ENCODE measurements around the gene FAM3C. TPM values are rescaled to one million over a fixed set of nuclear protein-coding genes. Genes with fewer than 3 reads are reported as not detected.

FAM3C gene
- total RNA-seq, 4 donors from 2014 or later, result 27.4 to 48.1 (median 31.8) TPM

- no peak overlapping the region for H3K27ac ChIP-seq
- H3K36me3 ChIP-seq, result peaks cover 0 to 80% of the 10 kb centered on the region in 2 donors
- TF ChIP-seq POLR2AphosphoS5 (IDR thresholded peaks at IDR 0.05) (no peak), EP300 (IDR thresholded peaks at IDR 0.05) (no peak), CTCF (IDR thresholded peaks at IDR 0.05) (no peak), POLR2A (IDR thresholded peaks at IDR 0.05) (no peak)
- no peak for ATAC-seq
- WGBS, 2 donors (ENCODE audit: low coverage in 1 of 2), result 77 to 83% methylated on average over 2 of the region's 2 CpGs
- H3K4me1 ChIP-seq, result no peaks in the 10 kb centered on the region
- no peak overlapping the region for H3K4me3 ChIP-seq
- H3K9me3 ChIP-seq, result no peaks in the 10 kb centered on the region
- no peaks in the 10 kb centered on the region for H3K27me3 ChIP-seq
Measured at GRCh38 chr7:121355574-121355973, 40.5 kb downstream of the FAM3C start.

- ATAC-seq, result no peak
- Histone ChIP-seq H3K27me3 (no peaks in the 10 kb centered on the region), H3K9me3 (no peaks in the 10 kb centered on the region), H3K36me3 (peaks cover 0 to 64% of the 10 kb centered on the region in 2 donors), H3K4me1 (no peaks in the 10 kb centered on the region), H3K27ac (no peak overlapping the region), H3K4me3 (no peak overlapping the region)
- no peak for TF ChIP-seq POLR2AphosphoS5 (IDR thresholded peaks at IDR 0.05)
- no peak for TF ChIP-seq EP300 (IDR thresholded peaks at IDR 0.05)
- no peak for TF ChIP-seq POLR2A (IDR thresholded peaks at IDR 0.05)
- no peak for TF ChIP-seq CTCF (IDR thresholded peaks at IDR 0.05)
- WGBS, 2 donors (ENCODE audit: low coverage in 1 of 2), result 36 to 86% methylated on average over 2 to 3 of the region's 3 CpGs
Measured at GRCh38 chr7:121352323-121352722, 43.8 kb downstream of the FAM3C start.

GRCh38 chr7:121351682-121352081 lies 44.4 kb downstream of the FAM3C start:
- TF ChIP-seq EP300 (IDR thresholded peaks at IDR 0.05), result no peak
- no peak for TF ChIP-seq POLR2AphosphoS5 (IDR thresholded peaks at IDR 0.05)
- no peak for TF ChIP-seq CTCF (IDR thresholded peaks at IDR 0.05)
- no peak for TF ChIP-seq POLR2A (IDR thresholded peaks at IDR 0.05)
- no peak for ATAC-seq
- Histone ChIP-seq H3K27ac (no peak overlapping the region), H3K27me3 (no peaks in the 10 kb centered on the region), H3K4me1 (no peaks in the 10 kb centered on the region), H3K36me3 (peaks cover 0 to 64% of the 10 kb centered on the region in 2 donors), H3K9me3 (no peaks in the 10 kb centered on the region), H3K4me3 (no peak overlapping the region)

- no peaks in the 10 kb centered on the region for H3K27me3 ChIP-seq
- no peak overlapping the region for H3K4me3 ChIP-seq
- peaks cover 0 to 20% of the 10 kb centered on the region in 2 donors for H3K36me3 ChIP-seq
- WGBS, 2 donors (ENCODE audit: low coverage in 1 of 2), result 77 to 88% methylated on average over 1 of the region's 1 CpG
- H3K9me3 ChIP-seq, result no peaks in the 10 kb centered on the region
- H3K4me1 ChIP-seq, result peaks cover 0 to 3% (median 0%) of the 10 kb centered on the region in 3 donors
- no peak for ATAC-seq
- H3K27ac ChIP-seq, result no peak overlapping the region
- TF ChIP-seq EP300 (IDR thresholded peaks at IDR 0.05), result no peak
- TF ChIP-seq POLR2A (IDR thresholded peaks at IDR 0.05), result no peak
- no peak for TF ChIP-seq CTCF (IDR thresholded peaks at IDR 0.05)
- no peak for TF ChIP-seq POLR2AphosphoS5 (IDR thresholded peaks at IDR 0.05)
Measured at GRCh38 chr7:121344497-121344896, 51.6 kb downstream of the FAM3C start.

GRCh38 chr7:121344093-121344492 lies 52.0 kb downstream of the FAM3C start:
- Histone ChIP-seq H3K4me3 (no peak overlapping the region), H3K27me3 (no peaks in the 10 kb centered on the region), H3K36me3 (peaks cover 0 to 20% of the 10 kb centered on the region in 2 donors), H3K9me3 (no peaks in the 10 kb centered on the region), H3K27ac (no peak overlapping the region), H3K4me1 (peaks cover 0 to 3% (median 0%) of the 10 kb centered on the region in 3 donors)
- TF ChIP-seq EP300 (IDR thresholded peaks at IDR 0.05), result no peak
- TF ChIP-seq CTCF (IDR thresholded peaks at IDR 0.05), result no peak
- TF ChIP-seq POLR2A (IDR thresholded peaks at IDR 0.05), result no peak
- no peak for TF ChIP-seq POLR2AphosphoS5 (IDR thresholded peaks at IDR 0.05)
- ATAC-seq, result no peak
- 80 to 87% methylated on average over 2 of the region's 2 CpGs for WGBS, 2 donors (ENCODE audit: low coverage in 1 of 2)

Measured in gastroesophageal sphincter (tissue), 4 donors.